GM23338 (cell line): ENCODE data around the gene WASF2. TPM values are rescaled to one million over a fixed set of nuclear protein-coding genes. Genes with fewer than 3 reads are reported as not detected.

Experiments
- ATAC-seq: fragments of 200-7000 bp; cut with Tn5 transposase; 3 replicates; pipeline ENCODE4 v1.9.1; 2020
- DNase-seq: peaks from one replicate; pipeline ENCODE4 v3.0.0-alpha.2; 2015; ENCODE audit warnings: low spot score
- H2AFZ ChIP-seq: fragments of 200-600 bp; sonication (generic); 2 replicates; pipeline ENCODE4 v1.8.0; 2016; ENCODE audit warnings: antibody characterized with exemption, mild to moderate bottlenecking, moderate library complexity
- H3F3A ChIP-seq: fragments of 200-600 bp; sonication (generic); replicated peaks from 2 replicates; pipeline ENCODE4 v1.8.0; 2017; ENCODE audit warnings: antibody characterized with exemption, mixed run types, low read depth
- H3K27ac ChIP-seq: fragments of 200-600 bp; sonication (generic); 2 replicates; pipeline ENCODE4 v1.6.1; 2016; ENCODE audit warnings: low read depth
- H3K27me3 ChIP-seq: fragments of 200-600 bp; sonication (generic); 2 replicates; pipeline ENCODE4 v1.8.0; 2016; ENCODE audit warnings: mild to moderate bottlenecking, mixed run types, moderate library complexity; ENCODE audit not compliant: insufficient read depth
- H3K36me3 ChIP-seq: fragments of 200-600 bp; sonication (generic); 2 replicates; pipeline ENCODE4 v1.8.0; 2016; ENCODE audit warnings: mild to moderate bottlenecking; ENCODE audit not compliant: insufficient read depth
- H3K4me1 ChIP-seq: fragments of 200-600 bp; sonication (generic); 2 replicates; pipeline ENCODE4 v1.8.0; 2016; ENCODE audit warnings: mild to moderate bottlenecking, moderate library complexity; ENCODE audit not compliant: insufficient read depth
- H3K4me2 ChIP-seq: fragments of 200-600 bp; sonication (generic); 2 replicates; pipeline ENCODE4 v1.7.1; 2017; ENCODE audit warnings: mixed run types
- H3K4me3 ChIP-seq: fragments of 200-600 bp; sonication (generic); 2 replicates; pipeline ENCODE4 v1.6.1; 2016; ENCODE audit warnings: mixed run types
- H3K79me2 ChIP-seq: fragments of 200-600 bp; sonication (generic); replicated peaks from 2 replicates; pipeline ENCODE4 v1.8.0; 2017; ENCODE audit warnings: mild to moderate bottlenecking; ENCODE audit not compliant: insufficient read depth
- H3K9me2 ChIP-seq: fragments of 200-600 bp; sonication (generic); 2 replicates; pipeline ENCODE4 v1.8.0; 2017; ENCODE audit not compliant: insufficient read depth
- H4K20me1 ChIP-seq: fragments of 200-600 bp; sonication (generic); replicated peaks from 2 replicates; pipeline ENCODE4 v1.8.0; 2017; ENCODE audit warnings: mild to moderate bottlenecking; ENCODE audit not compliant: insufficient read depth
- H3K27ac Mint-ChIP-seq: 2 replicates; pipeline ENCODE4 v1.8.0; 2020; ENCODE audit warnings: inconsistent platforms, mild to moderate bottlenecking, moderate library complexity, mixed read lengths
- H3K27me3 Mint-ChIP-seq: 3 replicates; pipeline ENCODE4 v1.8.0; 2022; ENCODE audit warnings: low read depth, mild to moderate bottlenecking, moderate library complexity, mixed read lengths, inconsistent platforms; ENCODE audit not compliant: insufficient read depth, poor library complexity
- H3K36me3 Mint-ChIP-seq: 3 replicates; pipeline ENCODE4 v1.8.0; 2021; ENCODE audit warnings: low read depth, mild to moderate bottlenecking, inconsistent platforms, moderate library complexity, mixed read lengths
- H3K4me1 Mint-ChIP-seq: 3 replicates; pipeline ENCODE4 v1.8.0; 2020; ENCODE audit warnings: mild to moderate bottlenecking, inconsistent platforms, mixed read lengths
- H3K4me3 Mint-ChIP-seq: 3 replicates; pipeline ENCODE4 v1.8.0; 2021; ENCODE audit warnings: moderate library complexity, mild to moderate bottlenecking, inconsistent platforms, mixed read lengths
- H3K9me3 Mint-ChIP-seq: 3 replicates; pipeline ENCODE4 v1.8.0; 2020; ENCODE audit warnings: moderate library complexity, mild to moderate bottlenecking, inconsistent platforms, mixed read lengths
- CREB1 ChIP-seq: fragments of 250-450 bp; sonication (Bioruptor Pico); IDR thresholded peaks from 2 replicates; pipeline ENCODE4 v1.5.0; 2020; ENCODE audit warnings: low read depth, mild to moderate bottlenecking, moderate library complexity
- EZH2 ChIP-seq: fragments of 200-600 bp; sonication (generic); IDR thresholded peaks from one replicate; pipeline ENCODE4 v1.8.0; 2017; ENCODE audit warnings: antibody characterized with exemption, mild to moderate bottlenecking, low read depth; ENCODE audit not compliant: unreplicated experiment
- EZH2phosphoT487 ChIP-seq: fragments of 200-600 bp; sonication (generic); IDR thresholded peaks from one replicate; pipeline ENCODE4 v1.8.1; 2018; ENCODE audit warnings: antibody characterized with exemption; ENCODE audit not compliant: unreplicated experiment
- JUNB ChIP-seq: IDR thresholded peaks from one replicate; pipeline ENCODE4 v1.6.1; 2016; ENCODE audit warnings: antibody characterized with exemption; ENCODE audit not compliant: unreplicated experiment
- NANOG ChIP-seq: IDR thresholded peaks from 2 replicates; pipeline ENCODE4 v1.6.1; 2016; ENCODE audit warnings: antibody characterized with exemption, borderline replicate concordance
- POLR2AphosphoS5 ChIP-seq: IDR thresholded peaks from 2 replicates; pipeline ENCODE4 v1.6.1; 2016; ENCODE audit warnings: antibody characterized with exemption, low read depth
- STAT1 ChIP-seq: IDR thresholded peaks from one replicate; pipeline ENCODE4 v1.6.1; 2016; ENCODE audit warnings: antibody characterized with exemption; ENCODE audit not compliant: unreplicated experiment
- ZNF331 ChIP-seq: fragments of 250-450 bp; sonication (Bioruptor Pico); IDR thresholded peaks from 2 replicates; pipeline ENCODE4 v1.5.0; 2020; ENCODE audit warnings: low read depth, mild to moderate bottlenecking, moderate library complexity
- polyA plus RNA-seq: library from polyadenylated mRNA; unstranded; fragments of >200 nt; fragmentation: Nextera tagmentation; extraction: Ambion mirVana; gene quantifications from 2 replicates; pipeline ENCODE4 v1.2.1, GENCODE V29; 2016
- total RNA-seq: library from RNA; depleted of rRNA; stranded (reverse); fragments of >200 nt; shearing (Covaris generic); gene quantifications from 2 replicates; pipeline ENCODE4 v1.2.3, GENCODE V29; 2014
- TF ChIP-seq, protein P1 (sequence below), 2 experiments: fragments of 200-600 bp in 1 of 2; sonication (generic) in 1 of 2; conservative IDR thresholded peaks; 2 replicates each; pipeline versions ENCODE4 v1.5.1 to v1.6.1; 2016 to 2017; ENCODE audit warnings: antibody characterized with exemption in 2 of 2, low read depth in 2 of 2, mild to moderate bottlenecking in 2 of 2, moderate library complexity in 1 of 2
- TF ChIP-seq, protein P2 (sequence below): fragments of 250-450 bp; sonication (Bioruptor Pico); IDR thresholded peaks from 2 replicates; pipeline ENCODE4 v1.5.0; 2020; ENCODE audit warnings: mild to moderate bottlenecking, moderate library complexity

WASF2 gene
- total and polyA plus RNA-seq, 2 experiments from 2014 or later, result 40.9 to 95.6 TPM

DNA sequence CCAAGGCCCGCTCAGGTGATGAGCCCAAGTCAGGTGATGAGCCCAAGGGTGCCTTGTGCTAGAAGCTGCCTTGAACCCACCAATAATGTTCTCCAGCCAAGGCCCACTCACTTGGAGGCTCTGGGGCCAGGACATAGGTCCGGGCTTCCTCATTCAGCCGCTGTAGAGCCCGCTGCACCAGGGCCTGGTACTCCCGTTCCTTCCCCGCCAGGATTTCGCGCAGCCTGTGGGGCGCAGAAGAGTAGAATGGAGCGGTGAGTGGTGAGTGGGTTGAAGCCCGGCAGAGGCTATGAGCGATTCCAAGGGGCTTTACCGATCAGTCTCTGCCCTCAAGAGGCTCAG lies 133.7 kb downstream of the WASF2 start:
- H3K27me3 Mint-ChIP-seq, result peaks cover 38% of the 10 kb centered on the region
- H3K79me2 ChIP-seq, result no peaks in the 10 kb centered on the region
- peaks cover 36% of the 10 kb centered on the region for H3K27me3 ChIP-seq

DNA sequence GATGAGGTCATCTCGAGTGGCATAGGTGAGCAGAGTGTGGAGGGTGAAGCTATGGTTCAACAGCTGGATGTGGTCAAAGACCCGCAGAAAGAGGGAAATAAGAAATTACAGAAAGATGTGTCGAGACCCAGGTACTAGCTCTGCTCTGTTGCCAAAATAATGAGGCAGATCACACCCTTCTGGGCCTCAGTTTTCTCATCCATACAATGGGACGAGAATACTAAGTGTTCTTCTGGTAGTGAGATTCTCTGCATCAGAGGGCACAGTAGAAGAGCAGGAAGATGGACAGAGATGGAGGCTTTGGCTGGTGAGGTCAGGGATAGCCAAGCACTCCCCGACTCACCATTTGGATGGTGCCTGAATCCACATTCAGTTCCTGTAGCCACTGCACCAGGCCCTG lies 134.3 kb downstream of the WASF2 start:
- H3K27ac ChIP-seq, result no peak overlapping the region
- H3K79me2 ChIP-seq, result no peaks in the 10 kb centered on the region
- Mint-ChIP-seq H3K27me3 (peaks cover 37% of the 10 kb centered on the region), H3K27ac (no peak overlapping the region), H3K9me3 (no peaks in the 10 kb centered on the region; the same call in 2 of the 3 replicates), H3K36me3 (peaks cover 5% of the 10 kb centered on the region; the same call in 1 of the 3 replicates), H3K4me1 (peaks cover 24% of the 10 kb centered on the region; the same call in 2 of the 3 replicates), H3K4me3 (no peak overlapping the region)
- H4K20me1 ChIP-seq, result no peaks in the 10 kb centered on the region
- H3K36me3 ChIP-seq, result no peaks in the 10 kb centered on the region
- H3K4me3 ChIP-seq, result no peak overlapping the region
- H3K4me1 ChIP-seq, result peaks cover 21% of the 10 kb centered on the region
- no peaks in the 10 kb centered on the region for H3K9me2 ChIP-seq
- no peak for TF ChIP-seq ZNF331 (CRISPR knock-in tag)
- no peak for TF ChIP-seq EZH2phosphoT487
- no peak for TF ChIP-seq NANOG
- TF ChIP-seq JUNB, result no peak
- TF ChIP-seq, protein P1, sequence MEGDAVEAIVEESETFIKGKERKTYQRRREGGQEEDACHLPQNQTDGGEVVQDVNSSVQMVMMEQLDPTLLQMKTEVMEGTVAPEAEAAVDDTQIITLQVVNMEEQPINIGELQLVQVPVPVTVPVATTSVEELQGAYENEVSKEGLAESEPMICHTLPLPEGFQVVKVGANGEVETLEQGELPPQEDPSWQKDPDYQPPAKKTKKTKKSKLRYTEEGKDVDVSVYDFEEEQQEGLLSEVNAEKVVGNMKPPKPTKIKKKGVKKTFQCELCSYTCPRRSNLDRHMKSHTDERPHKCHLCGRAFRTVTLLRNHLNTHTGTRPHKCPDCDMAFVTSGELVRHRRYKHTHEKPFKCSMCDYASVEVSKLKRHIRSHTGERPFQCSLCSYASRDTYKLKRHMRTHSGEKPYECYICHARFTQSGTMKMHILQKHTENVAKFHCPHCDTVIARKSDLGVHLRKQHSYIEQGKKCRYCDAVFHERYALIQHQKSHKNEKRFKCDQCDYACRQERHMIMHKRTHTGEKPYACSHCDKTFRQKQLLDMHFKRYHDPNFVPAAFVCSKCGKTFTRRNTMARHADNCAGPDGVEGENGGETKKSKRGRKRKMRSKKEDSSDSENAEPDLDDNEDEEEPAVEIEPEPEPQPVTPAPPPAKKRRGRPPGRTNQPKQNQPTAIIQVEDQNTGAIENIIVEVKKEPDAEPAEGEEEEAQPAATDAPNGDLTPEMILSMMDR (conservative IDR thresholded peaks at IDR 0.05; ENCODE audit: low read depth in 2 of 2), result no peak
- no peak for TF ChIP-seq POLR2AphosphoS5
- TF ChIP-seq, protein P2, sequence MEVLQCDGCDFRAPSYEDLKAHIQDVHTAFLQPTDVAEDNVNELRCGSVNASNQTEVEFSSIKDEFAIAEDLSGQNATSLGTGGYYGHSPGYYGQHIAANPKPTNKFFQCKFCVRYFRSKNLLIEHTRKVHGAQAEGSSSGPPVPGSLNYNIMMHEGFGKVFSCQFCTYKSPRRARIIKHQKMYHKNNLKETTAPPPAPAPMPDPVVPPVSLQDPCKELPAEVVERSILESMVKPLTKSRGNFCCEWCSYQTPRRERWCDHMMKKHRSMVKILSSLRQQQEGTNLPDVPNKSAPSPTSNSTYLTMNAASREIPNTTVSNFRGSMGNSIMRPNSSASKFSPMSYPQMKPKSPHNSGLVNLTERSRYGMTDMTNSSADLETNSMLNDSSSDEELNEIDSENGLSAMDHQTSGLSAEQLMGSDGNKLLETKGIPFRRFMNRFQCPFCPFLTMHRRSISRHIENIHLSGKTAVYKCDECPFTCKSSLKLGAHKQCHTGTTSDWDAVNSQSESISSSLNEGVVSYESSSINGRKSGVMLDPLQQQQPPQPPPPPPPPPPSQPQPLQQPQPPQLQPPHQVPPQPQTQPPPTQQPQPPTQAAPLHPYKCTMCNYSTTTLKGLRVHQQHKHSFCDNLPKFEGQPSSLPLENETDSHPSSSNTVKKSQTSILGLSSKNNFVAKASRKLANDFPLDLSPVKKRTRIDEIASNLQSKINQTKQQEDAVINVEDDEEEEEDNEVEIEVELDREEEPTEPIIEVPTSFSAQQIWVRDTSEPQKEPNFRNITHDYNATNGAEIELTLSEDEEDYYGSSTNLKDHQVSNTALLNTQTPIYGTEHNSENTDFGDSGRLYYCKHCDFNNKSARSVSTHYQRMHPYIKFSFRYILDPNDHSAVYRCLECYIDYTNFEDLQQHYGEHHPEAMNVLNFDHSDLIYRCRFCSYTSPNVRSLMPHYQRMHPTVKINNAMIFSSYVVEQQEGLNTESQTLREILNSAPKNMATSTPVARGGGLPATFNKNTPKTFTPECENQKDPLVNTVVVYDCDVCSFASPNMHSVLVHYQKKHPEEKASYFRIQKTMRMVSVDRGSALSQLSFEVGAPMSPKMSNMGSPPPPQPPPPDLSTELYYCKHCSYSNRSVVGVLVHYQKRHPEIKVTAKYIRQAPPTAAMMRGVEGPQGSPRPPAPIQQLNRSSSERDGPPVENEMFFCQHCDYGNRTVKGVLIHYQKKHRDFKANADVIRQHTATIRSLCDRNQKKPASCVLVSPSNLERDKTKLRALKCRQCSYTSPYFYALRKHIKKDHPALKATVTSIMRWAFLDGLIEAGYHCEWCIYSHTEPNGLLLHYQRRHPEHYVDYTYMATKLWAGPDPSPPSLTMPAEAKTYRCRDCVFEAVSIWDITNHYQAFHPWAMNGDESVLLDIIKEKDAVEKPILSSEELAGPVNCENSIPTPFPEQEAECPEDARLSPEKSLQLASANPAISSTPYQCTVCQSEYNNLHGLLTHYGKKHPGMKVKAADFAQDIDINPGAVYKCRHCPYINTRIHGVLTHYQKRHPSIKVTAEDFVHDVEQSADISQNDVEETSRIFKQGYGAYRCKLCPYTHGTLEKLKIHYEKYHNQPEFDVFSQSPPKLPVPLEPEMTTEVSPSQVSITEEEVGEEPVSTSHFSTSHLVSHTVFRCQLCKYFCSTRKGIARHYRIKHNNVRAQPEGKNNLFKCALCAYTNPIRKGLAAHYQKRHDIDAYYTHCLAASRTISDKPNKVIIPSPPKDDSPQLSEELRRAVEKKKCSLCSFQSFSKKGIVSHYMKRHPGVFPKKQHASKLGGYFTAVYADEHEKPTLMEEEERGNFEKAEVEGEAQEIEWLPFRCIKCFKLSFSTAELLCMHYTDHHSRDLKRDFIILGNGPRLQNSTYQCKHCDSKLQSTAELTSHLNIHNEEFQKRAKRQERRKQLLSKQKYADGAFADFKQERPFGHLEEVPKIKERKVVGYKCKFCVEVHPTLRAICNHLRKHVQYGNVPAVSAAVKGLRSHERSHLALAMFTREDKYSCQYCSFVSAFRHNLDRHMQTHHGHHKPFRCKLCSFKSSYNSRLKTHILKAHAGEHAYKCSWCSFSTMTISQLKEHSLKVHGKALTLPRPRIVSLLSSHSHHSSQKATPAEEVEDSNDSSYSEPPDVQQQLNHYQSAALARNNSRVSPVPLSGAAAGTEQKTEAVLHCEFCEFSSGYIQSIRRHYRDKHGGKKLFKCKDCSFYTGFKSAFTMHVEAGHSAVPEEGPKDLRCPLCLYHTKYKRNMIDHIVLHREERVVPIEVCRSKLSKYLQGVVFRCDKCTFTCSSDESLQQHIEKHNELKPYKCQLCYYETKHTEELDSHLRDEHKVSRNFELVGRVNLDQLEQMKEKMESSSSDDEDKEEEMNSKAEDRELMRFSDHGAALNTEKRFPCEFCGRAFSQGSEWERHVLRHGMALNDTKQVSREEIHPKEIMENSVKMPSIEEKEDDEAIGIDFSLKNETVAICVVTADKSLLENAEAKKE (CRISPR knock-in tag), result no peak
- no peak for TF ChIP-seq STAT1
- TF ChIP-seq CREB1 (CRISPR knock-in tag), result no peak
- ATAC-seq (no peak), DNase-seq (no peak)
- peaks cover 30% of the 10 kb centered on the region for H3K27me3 ChIP-seq
- no peak overlapping the region for H2AFZ ChIP-seq
- H3K4me2 ChIP-seq, result no peak overlapping the region
- peaks cover 8% of the 10 kb centered on the region; the same call in 1 of the 2 replicates for H3F3A ChIP-seq

More for the DNA sequence above, 133.7 kb downstream of the WASF2 start:
- ATAC-seq, result no peak
- Histone ChIP-seq H3K4me1 (peaks cover 21% of the 10 kb centered on the region), H3K4me3 (no peak overlapping the region), H3K9me2 (no peaks in the 10 kb centered on the region), H4K20me1 (no peaks in the 10 kb centered on the region), H3K36me3 (no peaks in the 10 kb centered on the region), H3F3A (peaks cover 8% of the 10 kb centered on the region; the same call in 1 of the 2 replicates), H3K27ac (no peak overlapping the region), H2AFZ (no peak overlapping the region), H3K4me2 (peak overlapping the region; percentile 84; the same call in 1 of the 2 replicates)
- TF ChIP-seq STAT1, result no peak
- TF ChIP-seq EZH2, result no peak
- peaks cover 24% of the 10 kb centered on the region; the same call in 2 of the 3 replicates for H3K4me1 Mint-ChIP-seq
- H3K4me3 Mint-ChIP-seq, result no peak overlapping the region
- DNase-seq, result no peak
- H3K9me3 Mint-ChIP-seq, result no peaks in the 10 kb centered on the region
- peaks cover 5% of the 10 kb centered on the region; the same call in 1 of the 3 replicates for H3K36me3 Mint-ChIP-seq
- no peak overlapping the region for H3K27ac Mint-ChIP-seq
